WTC11 (cell line): ENCODE results near the gene HOXA13. TPM values are rescaled to one million over a fixed set of nuclear protein-coding genes. Genes with fewer than 3 reads are reported as not detected.

Experiments used
- ATAC-seq: fragments of 200-7000 bp; cut with Tn5 transposase; 2 replicates; pipeline ENCODE4 v1.10.0; 2021; ENCODE audit warnings: mild to moderate bottlenecking, moderate library complexity
- CTCF ChIA-PET: fragments of 300-600 bp; sonication (Branson Sonifier 250); formaldehyde crosslinking; loops from one replicate; lab custom pipeline; 2021; ENCODE audit warnings: antibody characterized with exemption; lab: Charles Lee
- POLR2A ChIA-PET: fragments of 350-600 bp; sonication (Branson Sonifier 250); formaldehyde crosslinking; loops from one replicate; lab custom pipeline; 2021; ENCODE audit warnings: antibody characterized with exemption; lab: Charles Lee
- DNase-seq: peaks from one replicate; pipeline ENCODE4 v3.0.0; 2021; ENCODE audit warnings: low spot score
- H3K27ac Mint-ChIP-seq: 2 replicates; pipeline ENCODE4 v1.8.0; 2021; ENCODE audit warnings: mixed read lengths
- H3K27me3 Mint-ChIP-seq: 2 replicates; pipeline ENCODE4 v1.8.0; 2021; ENCODE audit warnings: low read depth, mild to moderate bottlenecking, moderate library complexity, mixed read lengths
- H3K36me3 Mint-ChIP-seq: 2 replicates; pipeline ENCODE4 v1.8.0; 2021; ENCODE audit warnings: mixed read lengths
- H3K4me1 Mint-ChIP-seq: 2 replicates; pipeline ENCODE4 v1.8.0; 2022; ENCODE audit warnings: mixed read lengths
- H3K4me3 Mint-ChIP-seq: 2 replicates; pipeline ENCODE4 v1.8.0; 2021; ENCODE audit warnings: mild to moderate bottlenecking, moderate library complexity, mixed read lengths
- H3K9me3 Mint-ChIP-seq: 2 replicates; pipeline ENCODE4 v1.8.0; 2021; ENCODE audit warnings: mixed read lengths
- FOXK1 ChIP-seq: sonication (generic); formaldehyde crosslinking; IDR thresholded peaks from 2 replicates; pipeline ENCODE4 v1.8.0; 2022; ENCODE audit warnings: mild to moderate bottlenecking, moderate library complexity, missing genetic modification reagents
- GRHL2 ChIP-seq: fragments of 250-450 bp; sonication (Bioruptor Pico); IDR thresholded peaks from 2 replicates; pipeline ENCODE4 v1.8.0; 2022; ENCODE audit warnings: mild to moderate bottlenecking, moderate library complexity; ENCODE audit not compliant: insufficient replicate concordance, severe bottlenecking
- GTF2I ChIP-seq: fragments of 250-450 bp; sonication (Bioruptor Pico); conservative IDR thresholded peaks from 2 replicates; pipeline ENCODE4 v1.4.0; 2021; ENCODE audit warnings: mild to moderate bottlenecking
- MLX ChIP-seq: sonication (generic); formaldehyde crosslinking; IDR thresholded peaks from 2 replicates; pipeline ENCODE4 v1.8.1; 2023; ENCODE audit warnings: mild to moderate bottlenecking, missing genetic modification reagents, moderate library complexity
- NFATC4 ChIP-seq: fragments of 250-450 bp; sonication (Bioruptor Pico); IDR thresholded peaks from 2 replicates; pipeline ENCODE4 v1.9.0; 2021; ENCODE audit warnings: mild to moderate bottlenecking
- NFYB ChIP-seq: sonication (generic); formaldehyde crosslinking; conservative IDR thresholded peaks from 2 replicates; pipeline ENCODE4 v1.8.0; 2022; ENCODE audit warnings: low read depth, missing genetic modification reagents
- ZNF219 ChIP-seq: sonication (generic); formaldehyde crosslinking; IDR thresholded peaks from 2 replicates; pipeline ENCODE4 v1.8.0; 2023; ENCODE audit warnings: missing genetic modification reagents, mild to moderate bottlenecking, borderline replicate concordance
- ZNF232 ChIP-seq: sonication (generic); formaldehyde crosslinking; IDR thresholded peaks from 2 replicates; pipeline ENCODE4 v1.8.0; 2022; ENCODE audit warnings: mild to moderate bottlenecking, missing genetic modification reagents
- ZNF281 ChIP-seq: sonication (generic); formaldehyde crosslinking; IDR thresholded peaks from 2 replicates; pipeline ENCODE4 v1.8.0; 2023; ENCODE audit warnings: mild to moderate bottlenecking, missing genetic modification reagents
- ZNF416 ChIP-seq: fragments of 250-450 bp; sonication (Bioruptor Pico); IDR thresholded peaks from 2 replicates; pipeline ENCODE4 v1.9.0; 2021; ENCODE audit warnings: mild to moderate bottlenecking, inconsistent platforms
- ZNF423 ChIP-seq: fragments of 250-450 bp; sonication (Bioruptor Pico); IDR thresholded peaks from 2 replicates; pipeline ENCODE4 v2.1.2; 2022; ENCODE audit warnings: mild to moderate bottlenecking, moderate library complexity
- ZNF512 ChIP-seq: sonication (generic); formaldehyde crosslinking; IDR thresholded peaks from 2 replicates; pipeline ENCODE4 v1.8.1; 2022; ENCODE audit warnings: missing genetic modification reagents, borderline replicate concordance
- total RNA-seq: library from RNA; stranded (reverse); gene quantifications from 3 replicates; pipeline ENCODE4 v1.2.3, GENCODE V29; 2021
- TF ChIP-seq, protein P1 (sequence below): sonication (generic); formaldehyde crosslinking; IDR thresholded peaks from 2 replicates; pipeline ENCODE4 v1.8.1; 2023; ENCODE audit warnings: mild to moderate bottlenecking, missing genetic modification reagents, borderline replicate concordance
- TF ChIP-seq, protein P2 (sequence below): sonication (generic); formaldehyde crosslinking; IDR thresholded peaks from 2 replicates; pipeline ENCODE4 v1.8.0; 2022; ENCODE audit warnings: mild to moderate bottlenecking, missing genetic modification reagents

The HOXA13 gene
- total RNA-seq, 1 experiment from 2014 or later, result not detected

DNA sequence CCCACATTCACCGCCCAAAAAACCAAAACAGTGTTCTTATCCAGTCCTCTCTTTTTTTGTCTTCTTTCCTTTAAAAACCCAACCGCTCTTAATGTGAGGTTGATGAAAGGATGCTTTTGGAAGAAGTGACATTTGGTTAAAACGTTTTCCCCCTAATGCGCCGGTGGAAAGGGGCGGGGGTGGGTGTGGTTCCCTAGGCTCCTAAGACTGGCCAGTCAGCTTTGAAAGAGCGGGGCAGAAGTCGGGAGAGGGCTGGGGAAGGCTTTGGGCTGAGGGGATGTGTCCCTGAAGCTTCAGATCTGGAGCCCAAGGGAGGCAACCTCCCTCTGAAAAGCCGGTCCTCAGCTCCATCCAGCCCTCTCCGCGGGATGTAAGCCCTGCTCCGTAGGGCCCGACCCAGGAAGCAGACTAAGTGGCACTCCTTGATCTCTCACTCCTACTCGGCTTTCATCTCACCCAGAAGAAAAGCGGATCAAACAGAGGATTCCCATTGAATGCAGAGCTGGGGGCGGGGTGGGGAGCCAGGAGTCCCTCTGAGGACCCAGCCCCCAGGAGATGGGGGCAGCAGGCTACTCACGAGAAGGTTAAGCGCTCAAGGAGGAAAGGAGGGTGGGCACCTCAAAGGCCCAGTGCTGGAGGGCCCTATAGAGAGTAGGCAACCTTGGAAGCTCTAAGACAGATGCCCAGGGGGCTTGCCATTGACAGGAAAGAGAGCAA is 40.3 kb upstream of the HOXA13 start:
- Mint-ChIP-seq H3K4me3 (peak overlapping the region; percentile 31), H3K27me3 (peaks cover 100% of the 10 kb centered on the region), H3K4me1 (peaks cover 59% of the 10 kb centered on the region), H3K36me3 (no peaks in the 10 kb centered on the region), H3K9me3 (no peaks in the 10 kb centered on the region), H3K27ac (no peak overlapping the region)
- ATAC-seq (no peak), DNase-seq (no peak)
- ChIA-PET CTCF (interaction anchor here (0.6 to 3.8 kb wide), 9 partner anchors 30 to 855 kb away, joined by 3 to 19 read pairs (median 4); partner anchors contain the start of gene HOXA13), POLR2A (no interaction called here)
- TF ChIP-seq ZNF232 (CRISPR knock-in tag) (no peak), ZNF219 (CRISPR knock-in tag) (no peak), NFATC4 (CRISPR knock-in tag) (no peak), ZNF512 (no peak), ZNF416 (CRISPR knock-in tag) (no peak), GRHL2 (CRISPR knock-in tag) (no peak), MLX (CRISPR knock-in tag) (no peak), NFYB (no peak), FOXK1 (CRISPR knock-in tag) (no peak), GTF2I (CRISPR knock-in tag) (no peak), ZNF281 (no peak)
- TF ChIP-seq, protein P1, sequence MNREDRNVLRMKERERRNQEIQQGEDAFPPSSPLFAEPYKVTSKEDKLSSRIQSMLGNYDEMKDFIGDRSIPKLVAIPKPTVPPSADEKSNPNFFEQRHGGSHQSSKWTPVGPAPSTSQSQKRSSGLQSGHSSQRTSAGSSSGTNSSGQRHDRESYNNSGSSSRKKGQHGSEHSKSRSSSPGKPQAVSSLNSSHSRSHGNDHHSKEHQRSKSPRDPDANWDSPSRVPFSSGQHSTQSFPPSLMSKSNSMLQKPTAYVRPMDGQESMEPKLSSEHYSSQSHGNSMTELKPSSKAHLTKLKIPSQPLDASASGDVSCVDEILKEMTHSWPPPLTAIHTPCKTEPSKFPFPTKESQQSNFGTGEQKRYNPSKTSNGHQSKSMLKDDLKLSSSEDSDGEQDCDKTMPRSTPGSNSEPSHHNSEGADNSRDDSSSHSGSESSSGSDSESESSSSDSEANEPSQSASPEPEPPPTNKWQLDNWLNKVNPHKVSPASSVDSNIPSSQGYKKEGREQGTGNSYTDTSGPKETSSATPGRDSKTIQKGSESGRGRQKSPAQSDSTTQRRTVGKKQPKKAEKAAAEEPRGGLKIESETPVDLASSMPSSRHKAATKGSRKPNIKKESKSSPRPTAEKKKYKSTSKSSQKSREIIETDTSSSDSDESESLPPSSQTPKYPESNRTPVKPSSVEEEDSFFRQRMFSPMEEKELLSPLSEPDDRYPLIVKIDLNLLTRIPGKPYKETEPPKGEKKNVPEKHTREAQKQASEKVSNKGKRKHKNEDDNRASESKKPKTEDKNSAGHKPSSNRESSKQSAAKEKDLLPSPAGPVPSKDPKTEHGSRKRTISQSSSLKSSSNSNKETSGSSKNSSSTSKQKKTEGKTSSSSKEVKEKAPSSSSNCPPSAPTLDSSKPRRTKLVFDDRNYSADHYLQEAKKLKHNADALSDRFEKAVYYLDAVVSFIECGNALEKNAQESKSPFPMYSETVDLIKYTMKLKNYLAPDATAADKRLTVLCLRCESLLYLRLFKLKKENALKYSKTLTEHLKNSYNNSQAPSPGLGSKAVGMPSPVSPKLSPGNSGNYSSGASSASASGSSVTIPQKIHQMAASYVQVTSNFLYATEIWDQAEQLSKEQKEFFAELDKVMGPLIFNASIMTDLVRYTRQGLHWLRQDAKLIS (CRISPR knock-in tag), result no peak
- TF ChIP-seq, protein P2, sequence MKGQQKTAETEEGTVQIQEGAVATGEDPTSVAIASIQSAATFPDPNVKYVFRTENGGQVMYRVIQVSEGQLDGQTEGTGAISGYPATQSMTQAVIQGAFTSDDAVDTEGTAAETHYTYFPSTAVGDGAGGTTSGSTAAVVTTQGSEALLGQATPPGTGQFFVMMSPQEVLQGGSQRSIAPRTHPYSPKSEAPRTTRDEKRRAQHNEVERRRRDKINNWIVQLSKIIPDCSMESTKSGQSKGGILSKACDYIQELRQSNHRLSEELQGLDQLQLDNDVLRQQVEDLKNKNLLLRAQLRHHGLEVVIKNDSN (CRISPR knock-in tag), result no peak

DNA sequence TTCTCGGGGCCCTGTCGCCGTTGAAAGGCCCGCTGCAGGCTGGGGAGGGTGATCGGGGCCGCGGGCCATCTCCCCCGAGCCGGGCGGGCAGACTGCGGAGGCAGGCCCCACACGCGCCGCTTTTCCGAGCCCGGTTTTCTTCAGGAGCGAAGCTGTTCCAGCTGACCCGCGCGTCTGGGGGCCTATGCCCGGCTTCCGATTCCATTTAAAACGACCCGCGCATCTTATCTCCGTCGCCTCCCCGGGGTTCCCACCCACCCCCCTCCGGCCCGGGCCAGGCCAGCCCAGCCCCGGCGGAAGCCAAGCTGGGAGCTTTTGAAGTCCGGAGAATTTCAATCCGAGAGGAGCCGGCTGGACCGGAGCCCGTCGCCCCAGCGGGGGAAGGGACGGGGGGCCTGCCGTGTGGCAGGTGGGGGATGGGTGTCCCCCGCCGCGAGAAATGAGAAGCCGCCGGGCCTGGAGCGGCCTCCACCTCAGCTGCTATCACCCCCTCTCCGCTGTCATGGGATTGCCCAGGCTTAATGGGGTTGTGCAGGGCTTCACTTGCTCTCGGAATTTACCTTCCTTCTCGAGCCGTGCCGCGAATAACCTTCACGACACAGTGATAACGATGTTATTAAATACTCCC is 39.6 kb upstream of the HOXA13 start:
- DNase-seq, result no peak
- no peak for TF ChIP-seq ZNF512
- peak; percentile 67; the same call in 1 of the 2 replicates for TF ChIP-seq ZNF423
- H3K4me1 Mint-ChIP-seq, result peaks cover 52% of the 10 kb centered on the region
- H3K36me3 Mint-ChIP-seq, result no peaks in the 10 kb centered on the region
- H3K9me3 Mint-ChIP-seq, result no peaks in the 10 kb centered on the region
- ChIA-PET CTCF (interaction anchor here (0.6 to 3.8 kb wide), 6 partner anchors 60 to 856 kb away, joined by 3 to 19 read pairs (median 4); no protein-coding TSS in a partner anchor), POLR2A (no interaction called here)
- no peak for ATAC-seq
- H3K27ac Mint-ChIP-seq, result no peak overlapping the region
- peaks cover 100% of the 10 kb centered on the region for H3K27me3 Mint-ChIP-seq
- H3K4me3 Mint-ChIP-seq, result peak overlapping the region; percentile 36
